HG03159 (cell line): Measurements from ENCODE around the gene PARVB.

Experiments
- ATAC-seq: cut with Tn5 transposase; IDR thresholded peaks from one replicate; pipeline ENCODE4 v1.9.1; 2021; ENCODE audit warnings: mild to moderate bottlenecking, moderate library complexity; ENCODE audit not compliant: unreplicated experiment

The PARVB gene

GRCh38 chr22:44153710-44154109 lies 129.6 kb downstream of the PARVB start:
- no peak for ATAC-seq

GRCh38 chr22:44154436-44154942 lies 130.4 kb downstream of the PARVB start:
- ATAC-seq, result no peak

GRCh38 chr22:44155115-44155514 lies 131.0 kb downstream of the PARVB start:
- ATAC-seq, result no peak

- ATAC-seq, result no peak
Measured at GRCh38 chr22:44157916-44158618, 134.0 kb downstream of the PARVB start.

- no peak for ATAC-seq
Measured at GRCh38 chr22:44158816-44159215, 134.7 kb downstream of the PARVB start.

- ATAC-seq, result no peak
Measured at GRCh38 chr22:44159221-44159620, 135.1 kb downstream of the PARVB start.

GRCh38 chr22:44159811-44160210 lies 135.7 kb downstream of the PARVB start:
- ATAC-seq, result no peak

- ATAC-seq, result no peak
Measured at GRCh38 chr22:44160421-44160820, 136.3 kb downstream of the PARVB start.

GRCh38 chr22:44161673-44162072 lies 137.6 kb downstream of the PARVB start:
- no peak for ATAC-seq

- ATAC-seq, result no peak
Measured at GRCh38 chr22:44162960-44163359, 138.9 kb downstream of the PARVB start.

- ATAC-seq, result no peak
Measured at GRCh38 chr22:44163536-44163935, 139.4 kb downstream of the PARVB start.

GRCh38 chr22:44164031-44164430 lies 139.9 kb downstream of the PARVB start:
- ATAC-seq, result no peak

GRCh38 chr22:44165286-44165874 lies 141.3 kb downstream of the PARVB start:
- ATAC-seq, result no peak

GRCh38 chr22:44166498-44167276 lies 142.6 kb downstream of the PARVB start:
- no peak for ATAC-seq

- ATAC-seq, result no peak
Measured at GRCh38 chr22:44167501-44167900, 143.4 kb downstream of the PARVB start.

- ATAC-seq, result no peak
Measured at GRCh38 chr22:44168206-44168605, 144.1 kb downstream of the PARVB start.

GRCh38 chr22:44170470-44170869 lies 146.4 kb downstream of the PARVB start:
- no peak for ATAC-seq

GRCh38 chr22:44171561-44171960 lies 147.5 kb downstream of the PARVB start:
- no peak for ATAC-seq

GRCh38 chr22:44172370-44173108 lies 148.4 kb downstream of the PARVB start:
- ATAC-seq, result no peak

- no peak for ATAC-seq
Measured at GRCh38 chr22:44173154-44173553, 149.1 kb downstream of the PARVB start.

- no peak for ATAC-seq
Measured at GRCh38 chr22:44175676-44176075, 151.6 kb downstream of the PARVB start.
